K562 (cell line): ENCODE data around the gene SLCO2A1. TPM values are rescaled to one million over a fixed set of nuclear protein-coding genes. Genes with fewer than 3 reads are reported as not detected.

Experiments used
- ATAC-seq: fragments of 200-7000 bp; cut with Tn5 transposase; 3 replicates; pipeline ENCODE4 v1.9.1; 2020; ENCODE audit warnings: moderate library complexity
- BruUV-seq: library from RNA; stranded (reverse); fragments of 400-500 nt; replicated peaks from 2 replicates; lab custom pipeline; 2021; lab: Mats Ljungman, UMichigan
- CTCF ChIA-PET: fragments of 300-600 bp; formaldehyde crosslinking; extraction: SDS; loops from one replicate; lab custom pipeline; 2021; ENCODE audit warnings: low intra/inter-chr PET ratio; lab: Yijun Ruan, JAX
- POLR2A ChIA-PET: fragments of 300-600, 350-650 bp; sonication (Branson Sonifier 250); formaldehyde crosslinking; extraction: SDS; loops from one replicate; lab custom pipeline; 2021; ENCODE audit warnings: antibody characterized with exemption, inconsistent platforms; lab: Yijun Ruan, JAX
- DNase-seq, 4 experiments: peaks; one replicate each; pipeline versions ENCODE4 v3.0.0 to v3.0.0-alpha.2; 2011 to 2018; ENCODE audit warnings: low spot score in 3 of 4, mixed read lengths in 3 of 4; ENCODE audit errors: extremely low read depth in 1 of 4
- FAIRE-seq: peaks from 2 replicates; lab custom pipeline; 2011; peaks lifted over from hg19 to GRCh38; lab: Jason Lieb, UNC
- H2AFZ ChIP-seq: 2 replicates; pipeline ENCODE4 v1.6.0; 2011; ENCODE audit warnings: low read depth, low read length, control low read depth, inconsistent platforms
- H3K27ac ChIP-seq: fragments of 200-600 bp; 3 replicates; pipeline ENCODE4 v1.8.0; 2011; ENCODE audit warnings: low read depth, mild to moderate bottlenecking, control low read depth, inconsistent platforms, low read length, moderate library complexity, mixed read lengths; ENCODE audit errors: extremely low read depth
- H3K27me3 ChIP-seq, 2 experiments: fragments of 300-600 bp in 1 of 2; 2 replicates in 1 of 2; 3 replicates in 1 of 2; pipeline versions ENCODE4 v1.6.0 to v1.8.0; 2011; ENCODE audit warnings: inconsistent platforms in 2 of 2, low read length in 2 of 2, mild to moderate bottlenecking in 1 of 2, mixed read lengths in 1 of 2, moderate library complexity in 1 of 2; ENCODE audit not compliant: control insufficient read depth in 2 of 2, insufficient read depth in 2 of 2
- H3K36me3 ChIP-seq: fragments of 300-600 bp; 3 replicates; pipeline ENCODE4 v1.8.0; 2011; ENCODE audit warnings: mild to moderate bottlenecking, low read length, inconsistent platforms; ENCODE audit not compliant: control insufficient read depth, insufficient read depth
- H3K4me1 ChIP-seq, 2 experiments: fragments of 200-600 bp in 1 of 2; replicated peaks in 1 of 2; 2 replicates in 1 of 2; 3 replicates in 1 of 2; pipeline versions ENCODE4 v1.5.1 to v1.8.0; 2011; ENCODE audit warnings: inconsistent platforms in 2 of 2, low read length in 2 of 2, mild to moderate bottlenecking in 1 of 2, mixed read lengths in 1 of 2, moderate library complexity in 1 of 2; ENCODE audit not compliant: control insufficient read depth in 2 of 2, insufficient read depth in 2 of 2
- H3K4me2 ChIP-seq: 2 replicates; pipeline ENCODE4 v1.6.1; 2011; ENCODE audit warnings: low read length, control low read depth, inconsistent platforms, mixed read lengths; ENCODE audit not compliant: insufficient read depth
- H3K4me3 ChIP-seq: fragments of 200-600 bp; sonication (generic), shearing (Covaris generic); 2 replicates; pipeline ENCODE4 v1.5.1; 2016; ENCODE audit warnings: control low read depth, inconsistent platforms
- H3K79me2 ChIP-seq: fragments of 200-600 bp; 3 replicates; pipeline ENCODE4 v1.8.0; 2011; ENCODE audit warnings: low read length, inconsistent platforms; ENCODE audit not compliant: control insufficient read depth, insufficient read depth
- H3K9ac ChIP-seq, 2 experiments: 2 replicates each; pipeline versions ENCODE4 v1.6.0 to v1.6.1; 2011; ENCODE audit warnings: low read depth in 2 of 2, low read length in 2 of 2, control low read depth in 1 of 2, inconsistent platforms in 1 of 2, mild to moderate bottlenecking in 1 of 2, mixed read lengths in 1 of 2; ENCODE audit not compliant: insufficient read depth in 1 of 2
- H3K9me1 ChIP-seq: one replicate; pipeline ENCODE4 v1.6.0; 2011; ENCODE audit warnings: inconsistent platforms, mild to moderate bottlenecking, low read length, moderate library complexity; ENCODE audit not compliant: control insufficient read depth, insufficient read depth
- H3K9me3 ChIP-seq: replicated peaks from 2 replicates; pipeline ENCODE4 v1.5.1; 2011; ENCODE audit warnings: low read depth, low read length, inconsistent platforms; ENCODE audit not compliant: control insufficient read depth, insufficient read depth
- H4K20me1 ChIP-seq: replicated peaks from 2 replicates; pipeline ENCODE4 v1.6.1; 2011; ENCODE audit warnings: low read length, inconsistent platforms, mixed read lengths; ENCODE audit not compliant: control insufficient read depth, insufficient read depth
- MYBL2 ChIP-seq, 2 experiments: fragments of 450-650 bp in 1 of 2; sonication (generic) in 1 of 2; formaldehyde crosslinking in 1 of 2; IDR thresholded peaks; 2 replicates each; pipeline versions ENCODE4 v1.6.1 to v1.8.1; 2017 to 2022; ENCODE audit warnings: borderline replicate concordance in 1 of 2, inconsistent platforms in 1 of 2, low read depth in 1 of 2, mild to moderate bottlenecking in 1 of 2, missing genetic modification reagents in 1 of 2, moderate library complexity in 1 of 2
- RAD21 ChIP-seq, 2 experiments: fragments of 250-450 bp in 1 of 2; fragments of 450-650 bp in 1 of 2; sonication (Bioruptor Pico) in 1 of 2; formaldehyde crosslinking in 1 of 2; IDR thresholded peaks in 1 of 2; conservative IDR thresholded peaks in 1 of 2; 2 replicates each; pipeline versions ENCODE4 v1.4.0 to v1.8.0; 2020 to 2022; ENCODE audit warnings: mild to moderate bottlenecking in 2 of 2, moderate library complexity in 1 of 2
- WGBS: fragments of 100-300 bp; shearing (Covaris generic); methylation state at CpG from one replicate; pipeline ENCODE4 v1.1.6; 2016; ENCODE audit warnings: low coverage, mixed read lengths; ENCODE audit not compliant: insufficient coverage; ENCODE audit errors: missing lambda C conversion rate; 5-methylcytosine and 5-hydroxymethylcytosine counted together
- in situ Hi-C: fragments of 300-500 bp; cut with MboI; formaldehyde crosslinking; loops from 4 replicates; pipeline ENCODE4 v1.15.0; 2018; ENCODE audit warnings: inconsistent platforms, mixed read lengths
- intact Hi-C: fragments of 100-400 bp; cut with micrococcal nuclease; formaldehyde crosslinking; loops from 2 replicates; pipeline ENCODE4 v1.14.2; 2022
- polyA plus RNA-seq, 8 experiments: library from polyadenylated mRNA; depleted of rRNA in 4 of 8; stranded (reverse) in 5 of 8; unstranded in 3 of 8; fragments of >200 nt; fragmentation: Nextera tagmentation in 2 of 8; fragmentation: Illumina TruSeq in 1 of 8; extraction: Ambion mirVana in 2 of 8; extraction: Trizol in 1 of 8; gene quantifications; 2 replicates each; pipeline versions ENCODE4 v1.2.1 to v1.2.3, GENCODE V29; 2011 to 2014; ENCODE audit warnings: inconsistent platforms in 1 of 8, missing spikeins in 1 of 8
- total RNA-seq, 7 experiments: library from RNA; depleted of rRNA in 6 of 7; stranded (reverse); fragments of >200 nt in 6 of 7; fragmentation: Illumina TruSeq in 2 of 7; extraction: Trizol in 2 of 7; gene quantifications; 2 replicates each; pipeline versions ENCODE4 v1.2.1 to v1.2.3, GENCODE V29; 2011 to 2021; ENCODE audit warnings: low replicate concordance in 1 of 7

The SLCO2A1 gene
- total and polyA plus RNA-seq, 9 of the 15 experiments (the other 6 are each of a cell fraction or from before 2014, with no cell fraction given) = 0.16 to 1.0 TPM; not detected in 7

DNA sequence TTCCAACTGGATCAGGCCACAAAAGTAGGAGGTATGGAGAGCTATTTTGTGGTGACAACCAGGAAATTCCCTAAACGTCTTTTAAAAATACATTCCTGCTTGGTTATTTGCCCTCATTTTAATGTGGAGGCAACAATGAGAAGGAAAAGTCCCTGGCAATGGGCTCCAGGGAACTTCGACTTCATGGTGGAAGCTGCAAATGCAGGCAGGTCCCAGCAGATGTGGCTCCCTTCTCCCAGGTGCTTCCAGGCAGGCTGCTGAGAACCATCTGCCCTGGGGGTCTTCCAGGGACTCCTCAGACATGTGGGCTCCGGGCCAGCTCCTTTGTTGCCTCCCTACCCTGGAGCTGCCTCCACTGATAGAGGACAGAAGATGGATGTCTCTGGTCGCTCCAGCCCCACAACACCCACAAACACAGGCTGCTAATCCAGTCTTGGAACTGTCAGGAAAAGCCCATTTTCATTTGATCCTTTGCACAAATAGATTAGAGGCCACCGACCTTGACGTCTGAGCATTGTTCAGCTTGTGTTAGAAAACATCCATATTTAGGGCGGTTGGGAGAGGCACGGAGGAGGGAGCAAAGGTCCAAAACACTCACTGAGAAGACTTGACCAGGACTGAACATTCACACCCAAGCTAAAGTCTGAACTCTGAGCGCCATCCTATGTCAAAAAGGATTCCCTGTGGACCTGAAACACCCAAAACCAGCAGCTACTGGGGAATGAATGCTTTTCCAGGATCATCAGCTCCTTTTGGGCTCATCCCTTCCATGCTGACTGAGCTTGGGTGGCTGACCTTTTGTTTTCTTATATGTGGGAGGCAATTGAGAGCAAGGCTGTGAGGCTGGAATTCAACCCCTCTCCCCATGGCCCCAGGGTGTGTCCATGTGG lies 30.2 kb upstream of the SLCO2A1 start:
- H3K9ac ChIP-seq = no peak overlapping the region
- H3K79me2 ChIP-seq = no peaks in the 10 kb centered on the region
- intact Hi-C loops (no loop called here), in situ Hi-C loops (no loop called here)
- no peak for FAIRE-seq
- 0% methylated on average over 8 of the region's 9 CpGs for WGBS
- no peaks in the 10 kb centered on the region for H3K9me1 ChIP-seq
- no peaks in the 10 kb centered on the region; the same call in 1 of the 2 replicates for H4K20me1 ChIP-seq
- ChIA-PET CTCF (no interaction called here), POLR2A (interaction anchor here (0.8 kb wide), 1 partner anchor 728 kb away, joined by 3 read pairs; no protein-coding TSS in a partner anchor)
- H3K27ac ChIP-seq = no peak overlapping the region
- no peaks in the 10 kb centered on the region for H3K36me3 ChIP-seq
- H2AFZ ChIP-seq = no peak overlapping the region
- TF ChIP-seq RAD21 (CRISPR knock-in tag; conservative IDR thresholded peaks at IDR 0.05 in 1 of 2, IDR thresholded peaks at IDR 0.05 in 1 of 2) = peak in 1 of 2 experiments; percentile 15; a peak in 1 of 4 replicates
- TF ChIP-seq MYBL2 (IDR thresholded peaks at IDR 0.05; ENCODE audit: low read depth) = no peak
- no peak for TF ChIP-seq MYBL2 (CRISPR knock-in tag; IDR thresholded peaks at IDR 0.05; ENCODE audit: borderline replicate concordance)
- peaks cover 0 to 9% of the 10 kb centered on the region in 2 experiments; a peak in 2 of 5 replicates for H3K4me1 ChIP-seq
- no peak overlapping the region for H3K4me3 ChIP-seq
- ATAC-seq = no peak
- no peaks in the 10 kb centered on the region for H3K9me3 ChIP-seq
- H3K27me3 ChIP-seq = peaks cover 0 to 15% of the 10 kb centered on the region in 2 experiments; a peak in 3 of 5 replicates
- no peak overlapping the region for H3K4me2 ChIP-seq
- no peak for DNase-seq
- BruUV-seq = no TSS peak
